ENCODE data around the gene MGMT. TPM values are rescaled to one million over a fixed set of nuclear protein-coding genes. Genes with fewer than 3 reads are reported as not detected.

The MGMT gene
- total and polyA plus RNA-seq, 2 of the 4 experiments (the other 2 are of a cell fraction) = 11.5 to 17.8 TPM

GRCh38 chr10:129646973-129647372 is 179.9 kb downstream of the MGMT start:
- no peak overlapping the region for H4K5ac ChIP-seq (ENCODE audit: low read depth, low read length)
- intact Hi-C loops (cut with micrococcal nuclease) (no loop called here), dilution Hi-C loops (cut with HindIII; ENCODE audit: low sequenced_read_pairs, unreplicated experiment) (no loop called here), in situ Hi-C loops (cut with MboI; ENCODE audit: low sequenced_read_pairs) (no loop called here)
- no peaks in the 10 kb centered on the region for H3K27me3 ChIP-seq (ENCODE audit: control insufficient read depth, insufficient read depth, low read length)
- ChIA-PET CTCF (no interaction called here), POLR2A (ENCODE audit: unreplicated experiment) (no interaction called here)
- H2BK120ac ChIP-seq (ENCODE audit: low read depth, low read length) = no peak overlapping the region
- H3K4me1 ChIP-seq (ENCODE audit: control insufficient read depth, insufficient read depth, low read length) = peaks cover 2% of the 10 kb centered on the region; the same call in 1 of the 2 replicates
- H3K18ac ChIP-seq (ENCODE audit: low read depth, low read length) = no peak overlapping the region
- H3K9me3 ChIP-seq (ENCODE audit: control insufficient read depth, insufficient read depth, low read length) = no peaks in the 10 kb centered on the region
- no peaks in the 10 kb centered on the region for H4K20me1 ChIP-seq (ENCODE audit: insufficient read depth, low read length)
- no peak overlapping the region for H2AFZ ChIP-seq (replicated peaks; ENCODE audit: low read length, poor library complexity)
- BruUV-seq (replicated peaks) = no TSS peak
- H4K8ac ChIP-seq (ENCODE audit: low read depth in 2 of 2, low read length in 2 of 2) = no peak overlapping the region
- ATAC-seq (ENCODE audit: low read depth) (no peak), DNase-seq (no peak)
- no peak overlapping the region for H3K23ac ChIP-seq (ENCODE audit: low read depth, low read length)
- H3K4ac ChIP-seq (ENCODE audit: low read depth, low read length) = no peak overlapping the region
- H3K27ac ChIP-seq (ENCODE audit: insufficient read depth, low read length) = no peak overlapping the region
- H3K56ac ChIP-seq (ENCODE audit: extremely low read depth, insufficient read depth, low read length) = no peak overlapping the region
- no peaks in the 10 kb centered on the region for H3K36me3 ChIP-seq (ENCODE audit: control insufficient read depth, insufficient read depth, low read length)
- no peak overlapping the region for H2BK5ac ChIP-seq (ENCODE audit: low read depth, low read length, poor library complexity, severe bottlenecking)
- no peak overlapping the region for H2AK9ac ChIP-seq (replicated peaks; ENCODE audit: low read depth, low read length, poor library complexity)
- no peak overlapping the region for H2AK5ac ChIP-seq (ENCODE audit: low read depth, low read length)
- H2BK15ac ChIP-seq (ENCODE audit: low read depth, low read length) = no peak overlapping the region
- H3K9me1 ChIP-seq (ENCODE audit: insufficient read depth, low read length) = no peaks in the 10 kb centered on the region
- no peak overlapping the region for H3K14ac ChIP-seq (replicated peaks; ENCODE audit: low read depth, low read length)
- H3K9ac ChIP-seq (ENCODE audit: low read depth, low read length) = no peak overlapping the region
- H3K79me1 ChIP-seq (ENCODE audit: low read depth in 1 of 2, low read length in 2 of 2) = no peaks in the 10 kb centered on the region
- H3K4me2 ChIP-seq (ENCODE audit: low read depth, low read length) = no peak overlapping the region
- TF ChIP-seq RAD21 (IDR thresholded peaks at IDR 0.05; ENCODE audit: low read length) (no peak), MAFK (IDR thresholded peaks at IDR 0.05; ENCODE audit: low read depth, low read length) (no peak), ELK1 (IDR thresholded peaks at IDR 0.05; ENCODE audit: borderline replicate concordance, low read depth, low read length) (no peak), CHD1 (IDR thresholded peaks at IDR 0.05; ENCODE audit: low read depth, low read length) (no peak), BHLHE40 (IDR thresholded peaks at IDR 0.05; ENCODE audit: low read depth, low read length) (no peak), RFX5 (IDR thresholded peaks at IDR 0.05; ENCODE audit: low read depth, low read length) (no peak), POLR2A (IDR thresholded peaks at IDR 0.05; ENCODE audit: low read depth, low read length) (no peak), MXI1 (IDR thresholded peaks at IDR 0.05; ENCODE audit: borderline replicate concordance, low read depth, low read length) (no peak), CTCF (conservative IDR thresholded peaks at IDR 0.05; ENCODE audit: low read depth, low read length) (no peak), CEBPB (IDR thresholded peaks at IDR 0.05; ENCODE audit: low read depth, low read length) (no peak), MAZ (IDR thresholded peaks at IDR 0.05; ENCODE audit: borderline replicate concordance, low read depth, low read length) (no peak), RCOR1 (IDR thresholded peaks at IDR 0.05; ENCODE audit: insufficient replicate concordance, low read length) (no peak), USF2 (IDR thresholded peaks at IDR 0.05; ENCODE audit: low read depth, low read length) (no peak), FOS (IDR thresholded peaks at IDR 0.05; ENCODE audit: low read depth, low read length) (no peak), NFE2L2 (IDR thresholded peaks at IDR 0.05; ENCODE audit: low read depth, low read length) (no peak), SMC3 (IDR thresholded peaks at IDR 0.05; ENCODE audit: low read depth, low read length) (no peak)
- no peak overlapping the region for H4K91ac ChIP-seq (ENCODE audit: insufficient read depth, low read depth, low read length)
- 98% methylated on average over 7 of the region's 17 CpGs; no CpG with 5 or more reads in 1 of the 2 experiments for WGBS, 2 experiments (ENCODE audit: extremely low coverage in 2 of 2, insufficient read length in 1 of 2)
- no peak overlapping the region for H2BK20ac ChIP-seq (ENCODE audit: low read depth, low read length)
- H3K4me3 ChIP-seq (ENCODE audit: insufficient read depth, low read depth, low read length) = no peak overlapping the region

All from IMR-90 (cell line).